CD4-positive, CD25-positive, alpha-beta regulatory T cell (primary cell): Measurements from ENCODE around the gene ZGPAT. TPM values are rescaled to one million over a fixed set of nuclear protein-coding genes. Genes with fewer than 3 reads are reported as not detected.

Experiments
- ATAC-seq, 2 donors: fragments of 150-1000 bp; cut with Tn5 transposase; one replicate each; pipeline ENCODE4 v1.10.0; 2021; ENCODE audit warnings: low read depth in 2 of 2, moderate number of reproducible peaks in 2 of 2, moderate library complexity in 1 of 2
- DNase-seq, 3 donors: peaks; one replicate each; pipeline versions ENCODE4 v3.0.0 to v3.0.0-alpha.2; 2012 to 2022; ENCODE audit warnings: mixed read lengths in 1 of 3
- H3K27ac ChIP-seq: one replicate; pipeline ENCODE4 v1.7.0; 2013; ENCODE audit warnings: mild to moderate bottlenecking, low read length; ENCODE audit not compliant: insufficient read depth, poor library complexity, severe bottlenecking
- H3K27me3 ChIP-seq: one replicate; pipeline ENCODE4 v1.7.0; 2013; ENCODE audit warnings: low read length; ENCODE audit not compliant: control insufficient read depth, insufficient read depth
- H3K36me3 ChIP-seq: one replicate; pipeline ENCODE4 v1.7.0; 2013; ENCODE audit warnings: mild to moderate bottlenecking, low read length, moderate library complexity; ENCODE audit not compliant: control insufficient read depth, insufficient read depth
- H3K4me1 ChIP-seq: 2 replicates; pipeline ENCODE4 v1.7.0; 2013; ENCODE audit warnings: mild to moderate bottlenecking, low read length; ENCODE audit not compliant: insufficient read depth, control insufficient read depth, poor library complexity, severe bottlenecking
- H3K4me3 ChIP-seq: one replicate; pipeline ENCODE4 v1.7.0; 2013; ENCODE audit warnings: low read depth, mild to moderate bottlenecking, low read length, moderate library complexity
- H3K9me3 ChIP-seq, 2 experiments: 1 replicate in 1 of 2; 2 replicates in 1 of 2; pipeline ENCODE4 v1.7.0; 2013; ENCODE audit warnings: low read length in 2 of 2, mild to moderate bottlenecking in 1 of 2, moderate library complexity in 1 of 2; ENCODE audit not compliant: control insufficient read depth in 2 of 2
- H3K27ac Mint-ChIP-seq, 3 donors: one replicate each; pipeline ENCODE4 v1.8.0; 2020 to 2022; ENCODE audit warnings: mild to moderate bottlenecking in 3 of 3, mixed read lengths in 3 of 3, moderate library complexity in 2 of 3
- H3K27me3 Mint-ChIP-seq: one replicate; pipeline ENCODE4 v1.8.0; 2022; ENCODE audit warnings: mild to moderate bottlenecking, mixed read lengths
- H3K36me3 Mint-ChIP-seq: one replicate; pipeline ENCODE4 v1.8.0; 2020; ENCODE audit warnings: mixed read lengths
- H3K4me1 Mint-ChIP-seq, 4 donors: one replicate each; pipeline ENCODE4 v1.8.0; 2020 to 2022; ENCODE audit warnings: mixed read lengths in 4 of 4, mild to moderate bottlenecking in 1 of 4
- H3K4me3 Mint-ChIP-seq, 4 donors: one replicate each; pipeline ENCODE4 v1.8.0; 2020 to 2022; ENCODE audit warnings: mild to moderate bottlenecking in 4 of 4, mixed read lengths in 4 of 4, moderate library complexity in 3 of 4
- H3K9me3 Mint-ChIP-seq, 7 donors: one replicate each; pipeline ENCODE4 v1.8.0; 2020 to 2022; ENCODE audit warnings: mixed read lengths in 7 of 7, mild to moderate bottlenecking in 3 of 7, moderate library complexity in 2 of 7
- polyA plus RNA-seq, 4 donors: library from polyadenylated mRNA; unstranded; fragments of 300-500 nt; fragmentation: Illumina TruSeq; gene quantifications; one replicate each; pipeline ENCODE4 v1.2.3, GENCODE V29; 2021
- total RNA-seq: library from RNA; stranded (reverse); gene quantifications from one replicate; pipeline ENCODE4 v1.2.3, GENCODE V29; 2022

Gene ZGPAT
- total and polyA plus RNA-seq, 5 donors from 2014 or later = 34.0 to 51.5 (median 42.4) TPM

DNA sequence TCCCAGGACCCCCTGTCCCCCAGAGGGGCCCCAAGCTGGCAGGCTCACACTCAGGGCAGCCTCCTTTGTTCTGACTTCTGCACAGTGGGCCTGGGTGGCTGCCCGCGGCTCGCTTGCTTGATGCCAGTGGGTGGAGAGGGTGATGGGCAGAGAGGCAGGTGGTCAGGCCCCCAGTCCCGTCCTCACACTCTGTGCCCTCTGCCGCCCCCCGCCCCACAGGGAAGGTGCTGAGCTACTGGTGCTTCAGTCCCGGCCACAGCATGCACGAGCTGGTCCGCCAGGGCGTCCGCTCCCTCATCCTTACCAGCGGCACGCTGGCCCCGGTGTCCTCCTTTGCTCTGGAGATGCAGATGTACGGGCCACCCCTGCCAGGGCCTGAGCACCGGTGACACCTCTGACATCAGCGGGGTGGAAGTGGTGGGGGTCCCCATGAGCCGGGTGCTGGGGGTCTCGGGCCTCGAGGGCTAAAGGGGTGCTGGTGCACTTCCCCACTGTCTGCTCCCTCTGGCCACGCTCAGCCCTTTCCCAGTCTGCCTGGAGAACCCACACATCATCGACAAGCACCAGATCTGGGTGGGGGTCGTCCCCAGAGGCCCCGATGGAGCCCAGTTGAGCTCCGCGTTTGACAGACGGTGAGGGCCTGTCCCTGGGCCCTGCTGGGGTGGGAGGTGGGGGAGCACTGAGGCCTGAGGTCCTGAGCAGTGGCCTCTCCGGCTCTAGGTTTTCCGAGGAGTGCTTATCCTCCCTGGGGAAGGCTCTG is 20.2 kb upstream of the ZGPAT start:
- H3K4me1 Mint-ChIP-seq = peaks cover 0 to 7% (median 0%) of the 10 kb centered on the region in 4 donors
- Histone ChIP-seq H3K36me3 (no peaks in the 10 kb centered on the region), H3K4me3 (no peak overlapping the region), H3K27me3 (no peaks in the 10 kb centered on the region), H3K9me3 (no peaks in the 10 kb centered on the region), H3K27ac (no peak overlapping the region), H3K4me1 (peaks cover 10% of the 10 kb centered on the region)
- H3K36me3 Mint-ChIP-seq = no peaks in the 10 kb centered on the region
- no peaks in the 10 kb centered on the region for H3K9me3 Mint-ChIP-seq
- DNase-seq = no peak
- H3K4me3 Mint-ChIP-seq = no peak overlapping the region
- H3K27ac Mint-ChIP-seq = no peak overlapping the region
- no peak for ATAC-seq
- H3K27me3 Mint-ChIP-seq = no peaks in the 10 kb centered on the region

DNA sequence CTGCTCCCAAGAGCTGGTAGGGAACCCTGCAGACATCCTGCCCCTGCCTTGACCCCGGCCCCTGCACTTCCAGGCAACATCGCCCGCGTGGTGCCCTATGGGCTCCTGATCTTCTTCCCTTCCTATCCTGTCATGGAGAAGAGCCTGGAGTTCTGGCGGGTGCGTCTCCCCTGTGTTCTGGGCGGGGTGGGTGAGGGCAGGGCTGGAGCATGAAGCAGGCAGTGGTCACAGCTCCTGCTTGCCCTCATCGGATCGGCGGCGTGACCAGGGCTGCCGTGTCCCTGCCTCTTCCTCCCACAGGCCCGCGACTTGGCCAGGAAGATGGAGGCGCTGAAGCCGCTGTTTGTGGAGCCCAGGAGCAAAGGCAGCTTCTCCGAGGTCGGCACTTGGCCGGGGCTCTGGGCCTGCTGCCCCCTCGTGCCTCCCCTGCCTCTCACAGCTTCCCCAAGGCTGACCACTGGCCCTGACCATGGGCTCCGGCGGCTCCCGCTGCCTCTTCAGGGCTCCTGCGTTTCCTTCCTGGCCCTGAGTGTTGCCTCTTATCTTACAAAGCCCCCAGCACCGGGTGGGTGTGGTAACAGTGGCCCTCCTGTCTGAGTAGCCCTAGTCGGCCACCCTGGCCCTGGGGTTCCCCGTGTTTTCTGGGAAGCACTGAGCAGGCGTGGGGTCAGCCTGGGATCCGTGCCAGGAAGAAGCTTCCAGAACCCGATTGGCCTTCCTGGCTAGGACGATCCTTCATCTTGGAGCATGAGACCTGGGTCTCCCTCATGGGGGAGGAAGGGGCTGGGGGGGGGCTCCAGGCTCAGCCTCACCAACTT is 19.4 kb upstream of the ZGPAT start:
- Histone ChIP-seq H3K27me3 (no peaks in the 10 kb centered on the region), H3K9me3 (no peaks in the 10 kb centered on the region), H3K36me3 (no peaks in the 10 kb centered on the region), H3K4me1 (peaks cover 10% of the 10 kb centered on the region), H3K4me3 (no peak overlapping the region), H3K27ac (no peak overlapping the region)
- no peaks in the 10 kb centered on the region for H3K27me3 Mint-ChIP-seq
- no peaks in the 10 kb centered on the region for H3K36me3 Mint-ChIP-seq
- DNase-seq (no peak), ATAC-seq (no peak)
- H3K4me1 Mint-ChIP-seq = peaks cover 0 to 7% (median 0%) of the 10 kb centered on the region in 4 donors
- no peak overlapping the region for H3K27ac Mint-ChIP-seq
- no peaks in the 10 kb centered on the region for H3K9me3 Mint-ChIP-seq
- H3K4me3 Mint-ChIP-seq = no peak overlapping the region

GRCh38 chr20:63689046-63690002 is 18.5 kb upstream of the ZGPAT start:
- Mint-ChIP-seq H3K4me1 (peaks cover 0 to 7% (median 0%) of the 10 kb centered on the region in 4 donors), H3K27me3 (no peaks in the 10 kb centered on the region), H3K4me3 (no peak overlapping the region), H3K36me3 (no peaks in the 10 kb centered on the region), H3K27ac (no peak overlapping the region), H3K9me3 (peaks cover 0 to 3% (median 0%) of the 10 kb centered on the region in 7 donors)
- DNase-seq = no peak
- Histone ChIP-seq H3K9me3 (no peaks in the 10 kb centered on the region), H3K36me3 (no peaks in the 10 kb centered on the region), H3K4me1 (peaks cover 10% of the 10 kb centered on the region), H3K27me3 (no peaks in the 10 kb centered on the region), H3K4me3 (no peak overlapping the region), H3K27ac (no peak overlapping the region)
- ATAC-seq = no peak

DNA sequence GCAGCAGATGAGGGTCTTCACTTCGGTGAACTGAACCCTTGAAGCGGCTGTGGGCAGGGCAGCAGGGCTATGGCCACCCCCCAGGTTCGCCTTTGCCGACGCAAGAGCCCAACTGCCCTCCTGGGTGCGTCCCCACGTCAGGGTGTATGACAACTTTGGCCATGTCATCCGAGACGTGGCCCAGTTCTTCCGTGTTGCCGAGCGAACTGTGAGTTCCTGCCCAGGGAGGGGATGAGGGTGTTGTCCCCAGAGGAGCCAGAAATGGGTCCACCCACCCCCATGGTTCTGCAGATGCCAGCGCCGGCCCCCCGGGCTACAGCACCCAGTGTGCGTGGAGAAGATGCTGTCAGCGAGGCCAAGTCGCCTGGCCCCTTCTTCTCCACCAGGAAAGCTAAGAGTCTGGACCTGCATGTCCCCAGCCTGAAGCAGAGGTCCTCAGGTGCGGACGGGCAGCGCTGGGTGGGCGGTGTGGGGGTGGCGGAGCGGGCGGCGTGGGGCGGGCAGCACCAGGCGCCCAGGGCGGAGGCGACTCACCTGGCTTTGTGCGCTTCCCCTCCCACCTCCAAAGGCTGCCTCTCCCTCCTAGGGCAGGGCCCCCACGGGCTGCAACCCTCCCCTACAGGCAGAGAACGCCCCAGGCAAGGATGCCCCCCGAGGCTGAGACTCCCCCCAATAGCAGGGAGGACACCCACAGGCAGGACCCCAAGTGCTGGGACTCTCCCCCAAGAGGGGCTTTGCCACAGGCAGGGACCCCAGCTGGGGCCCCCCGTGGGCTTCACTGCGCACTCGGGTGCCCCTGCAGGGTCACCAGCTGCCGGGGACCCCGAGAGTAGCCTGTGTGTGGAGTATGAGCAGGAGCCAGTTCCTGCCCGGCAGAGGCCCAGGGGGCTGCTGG is 17.6 kb upstream of the ZGPAT start:
- ATAC-seq = no peak
- Mint-ChIP-seq H3K4me3 (no peak overlapping the region), H3K27me3 (no peaks in the 10 kb centered on the region), H3K9me3 (peaks cover 0 to 3% (median 0%) of the 10 kb centered on the region in 7 donors), H3K36me3 (no peaks in the 10 kb centered on the region), H3K27ac (no peak overlapping the region), H3K4me1 (peaks cover 0 to 7% (median 0%) of the 10 kb centered on the region in 4 donors)
- Histone ChIP-seq H3K36me3 (no peaks in the 10 kb centered on the region), H3K4me1 (peaks cover 10% of the 10 kb centered on the region), H3K27me3 (no peaks in the 10 kb centered on the region), H3K9me3 (no peaks in the 10 kb centered on the region), H3K27ac (no peak overlapping the region), H3K4me3 (no peak overlapping the region)
- no peak for DNase-seq

DNA sequence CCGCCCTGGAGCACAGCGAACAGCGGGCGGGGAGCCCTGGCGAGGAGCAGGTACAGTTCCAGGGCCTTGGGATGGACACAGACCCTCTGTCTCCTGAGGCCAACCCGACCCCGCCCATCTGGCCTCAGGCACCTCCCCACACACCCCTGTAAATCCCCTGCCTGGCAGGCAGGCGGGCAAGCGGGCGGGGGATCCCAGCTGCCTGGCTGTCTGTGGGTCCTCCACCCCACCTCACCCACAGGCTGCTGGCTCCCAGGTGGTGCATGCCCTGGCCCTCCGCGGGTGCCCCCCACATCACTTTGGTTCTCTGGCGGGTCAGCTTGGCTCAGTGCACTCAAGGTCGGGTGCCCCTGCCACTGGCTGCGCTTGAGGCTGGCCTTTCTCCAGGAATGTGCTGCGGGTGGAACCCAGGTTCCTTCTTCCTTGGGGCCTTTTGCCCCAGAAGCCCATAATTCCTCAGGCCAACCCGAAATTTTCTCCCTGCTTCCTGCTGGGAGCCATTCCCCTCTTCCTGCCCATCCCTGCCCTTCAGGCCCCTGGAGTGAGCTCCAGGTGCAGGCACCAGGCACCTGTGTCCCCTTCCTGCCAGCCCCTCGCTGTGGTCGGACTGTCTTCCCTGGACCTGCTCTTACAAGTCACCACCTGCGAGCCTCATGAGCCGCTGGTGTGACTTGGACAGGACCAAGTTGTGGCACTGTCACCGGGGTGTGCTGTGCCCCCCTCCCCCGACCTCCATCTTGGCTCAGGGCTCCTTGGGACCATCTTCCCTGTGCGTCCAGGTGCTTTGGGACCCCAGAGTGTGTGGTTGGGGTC is 16.7 kb upstream of the ZGPAT start:
- Histone ChIP-seq H3K27me3 (no peaks in the 10 kb centered on the region), H3K9me3 (no peaks in the 10 kb centered on the region), H3K27ac (no peak overlapping the region), H3K4me3 (no peak overlapping the region), H3K4me1 (peaks cover 13% of the 10 kb centered on the region), H3K36me3 (no peaks in the 10 kb centered on the region)
- ATAC-seq = no peak
- H3K9me3 Mint-ChIP-seq = peaks cover 0 to 4% (median 0%) of the 10 kb centered on the region in 7 donors
- H3K4me1 Mint-ChIP-seq = peaks cover 0 to 10% (median 0%) of the 10 kb centered on the region in 4 donors
- peak overlapping the region in 1 of 3 donors; percentile 66 for H3K27ac Mint-ChIP-seq
- no peak overlapping the region for H3K4me3 Mint-ChIP-seq
- H3K27me3 Mint-ChIP-seq = no peaks in the 10 kb centered on the region
- DNase-seq = no peak
- no peaks in the 10 kb centered on the region for H3K36me3 Mint-ChIP-seq

GRCh38 chr20:63691711-63692435 is 16.0 kb upstream of the ZGPAT start:
- Mint-ChIP-seq H3K4me3 (no peak overlapping the region), H3K27ac (peak overlapping the region in 1 of 3 donors; percentile 66), H3K36me3 (no peaks in the 10 kb centered on the region), H3K27me3 (no peaks in the 10 kb centered on the region), H3K4me1 (peaks cover 0 to 14% (median 0%) of the 10 kb centered on the region in 4 donors), H3K9me3 (peaks cover 0 to 5% (median 0%) of the 10 kb centered on the region in 7 donors)
- no peaks in the 10 kb centered on the region for H3K9me3 ChIP-seq
- no peak overlapping the region for H3K27ac ChIP-seq
- no peak for DNase-seq
- no peak for ATAC-seq
- peaks cover 18% of the 10 kb centered on the region for H3K4me1 ChIP-seq
- no peaks in the 10 kb centered on the region for H3K36me3 ChIP-seq
- H3K4me3 ChIP-seq = no peak overlapping the region
- H3K27me3 ChIP-seq = no peaks in the 10 kb centered on the region
